Activated effector memory CD4-positive, alpha-beta T cell treated with anti-CD3 and anti-CD28 coated beads, Interleukin-2, amount 50 U/mL, for 16 hours (primary cell): ENCODE data around the gene LCTL.
"Not testable (repeated sequence)": the region's sequence is repeated elsewhere in the genome, so short reads cannot be mapped to it uniquely, and the experiment has no call there.

Source experiments
- DNase-seq: peaks from one replicate; pipeline ENCODE4 v3.0.0-alpha.2; 2020

LCTL gene

GRCh38 chr15:66590435-66590834, 24.6 kb upstream of the LCTL start:
- DNase-seq: no peak

DNA sequence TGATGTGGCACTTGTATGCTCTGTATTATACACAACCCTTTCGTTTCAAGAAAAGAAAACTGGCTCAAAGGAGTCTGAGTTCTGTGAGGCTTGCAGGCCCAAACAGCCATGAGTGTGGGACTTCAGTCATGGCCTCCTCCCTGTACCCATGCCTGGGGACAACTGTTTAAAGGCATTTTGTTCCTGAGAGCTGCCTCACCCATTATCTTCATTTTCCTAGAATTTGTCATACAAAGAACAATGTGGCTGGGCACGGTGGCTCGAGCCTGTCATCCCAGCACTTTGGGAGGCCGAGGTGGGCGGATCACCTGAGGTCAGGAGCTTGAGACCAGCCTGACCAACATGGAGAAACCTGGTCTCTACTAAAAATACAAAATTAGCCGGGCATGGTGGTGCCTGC, 23.6 kb upstream of the LCTL start:
- not testable (repeated sequence) for DNase-seq

- DNase-seq: no peak
Observed at GRCh38 chr15:66588971-66589370, 23.2 kb upstream of the LCTL start.

GRCh38 chr15:66588537-66588936, 22.7 kb upstream of the LCTL start:
- no peak for DNase-seq

- DNase-seq: no peak
Observed at GRCh38 chr15:66587749-66588148, 22.0 kb upstream of the LCTL start.

GRCh38 chr15:66587020-66587419, 21.2 kb upstream of the LCTL start:
- no peak for DNase-seq

GRCh38 chr15:66586155-66586976, 20.6 kb upstream of the LCTL start:
- no peak for DNase-seq

GRCh38 chr15:66581972-66582537, 16.3 kb upstream of the LCTL start:
- no peak for DNase-seq

GRCh38 chr15:66580643-66581042, 14.8 kb upstream of the LCTL start:
- no peak for DNase-seq

DNA sequence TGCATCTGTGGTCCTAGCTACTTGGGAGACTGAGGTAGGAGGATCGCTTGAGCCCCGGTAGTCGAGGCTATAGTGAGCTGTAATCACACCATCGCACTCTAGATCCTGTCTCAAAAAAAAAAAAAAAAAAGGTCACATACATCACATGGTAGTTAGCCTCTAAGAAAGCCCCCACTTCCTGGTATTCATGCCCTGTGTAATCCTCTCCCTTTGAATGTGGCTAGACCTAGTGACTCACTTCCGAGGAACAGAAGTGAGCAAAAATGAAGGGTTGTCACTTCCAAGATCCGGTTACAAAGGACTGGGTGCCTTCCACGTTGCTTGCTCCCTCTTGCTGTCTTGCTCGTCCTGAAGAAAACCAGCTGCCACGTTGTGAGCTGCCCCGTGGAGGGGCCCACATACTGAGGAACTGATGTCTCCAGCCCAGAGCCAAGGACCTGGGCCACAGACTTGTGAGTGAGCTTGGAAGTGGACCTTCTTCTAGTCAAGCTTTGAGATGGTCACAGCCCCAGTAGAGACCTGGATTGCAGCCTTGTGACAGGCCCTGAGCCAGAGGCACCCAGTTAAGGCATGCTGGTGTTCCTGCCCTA, 12.6 kb upstream of the LCTL start:
- DNase-seq: no peak

DNA sequence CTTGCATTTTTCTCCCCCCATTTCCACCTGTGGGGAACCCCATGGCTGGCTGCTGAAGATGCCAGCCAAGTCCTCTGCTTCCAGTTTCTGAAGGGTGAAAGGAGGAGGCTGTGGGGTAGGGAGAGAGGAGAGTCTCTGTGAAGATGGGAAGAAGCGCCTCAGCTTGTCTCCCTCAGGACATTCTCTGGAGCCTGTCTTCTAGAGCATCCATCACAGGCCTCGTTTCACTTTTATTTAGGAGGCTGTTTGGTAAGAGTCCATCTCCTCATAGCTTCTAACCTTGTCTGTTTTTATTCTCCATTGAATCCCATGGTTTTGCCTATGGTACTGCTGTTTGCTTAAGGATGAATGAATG, 8.8 kb upstream of the LCTL start:
- no peak for DNase-seq

GRCh38 chr15:66573719-66574595, 8.2 kb upstream of the LCTL start:
- DNase-seq: no peak

GRCh38 chr15:66573348-66573718, 7.5 kb upstream of the LCTL start:
- DNase-seq: no peak

GRCh38 chr15:66572146-66572545, 6.3 kb upstream of the LCTL start:
- DNase-seq: no peak

GRCh38 chr15:66570842-66571478, 5.2 kb upstream of the LCTL start:
- no peak for DNase-seq

DNA sequence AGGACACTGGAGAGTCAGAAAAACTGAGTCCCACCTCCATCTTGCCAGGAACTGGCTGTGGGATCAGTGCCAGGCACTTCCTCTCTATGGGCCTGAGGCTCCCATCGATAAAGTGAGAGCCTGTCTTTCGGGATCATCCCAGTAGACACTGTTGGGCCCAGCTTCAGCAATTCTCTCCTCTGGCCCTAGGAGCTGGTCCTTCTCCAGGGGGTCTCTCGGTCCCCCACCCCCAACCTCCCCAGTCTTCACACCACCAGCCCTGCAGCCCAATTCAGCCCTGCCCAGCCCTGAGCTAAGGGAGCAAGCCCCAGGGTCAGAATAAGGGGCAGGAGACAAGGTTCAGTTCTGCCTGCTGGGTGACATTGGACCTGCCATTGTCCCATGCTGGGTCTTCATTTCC, 4.5 kb upstream of the LCTL start:
- DNase-seq: no peak

- no peak for DNase-seq
Observed at GRCh38 chr15:66569461-66570137, 3.8 kb upstream of the LCTL start.

DNA sequence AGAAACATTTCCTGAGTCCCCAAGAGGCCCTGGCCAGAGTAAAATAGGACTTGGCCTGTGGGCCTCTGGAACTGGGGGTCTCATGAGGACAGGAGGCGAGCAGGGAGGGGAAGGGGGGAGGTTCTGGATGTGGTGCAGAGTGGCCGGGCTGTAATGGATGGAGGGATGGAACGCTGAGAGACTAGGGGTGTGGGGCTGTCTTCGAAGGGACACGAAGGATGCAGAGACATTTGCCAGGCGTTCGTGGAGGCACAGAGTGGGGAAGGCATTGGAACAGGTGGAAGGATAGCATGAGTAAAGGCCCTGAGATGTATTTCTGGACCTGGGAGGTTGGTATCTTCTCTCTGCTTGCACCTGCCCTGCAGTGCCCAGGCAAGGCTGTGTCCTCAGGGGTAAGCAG, 2.1 kb upstream of the LCTL start:
- DNase-seq: no peak

DNA sequence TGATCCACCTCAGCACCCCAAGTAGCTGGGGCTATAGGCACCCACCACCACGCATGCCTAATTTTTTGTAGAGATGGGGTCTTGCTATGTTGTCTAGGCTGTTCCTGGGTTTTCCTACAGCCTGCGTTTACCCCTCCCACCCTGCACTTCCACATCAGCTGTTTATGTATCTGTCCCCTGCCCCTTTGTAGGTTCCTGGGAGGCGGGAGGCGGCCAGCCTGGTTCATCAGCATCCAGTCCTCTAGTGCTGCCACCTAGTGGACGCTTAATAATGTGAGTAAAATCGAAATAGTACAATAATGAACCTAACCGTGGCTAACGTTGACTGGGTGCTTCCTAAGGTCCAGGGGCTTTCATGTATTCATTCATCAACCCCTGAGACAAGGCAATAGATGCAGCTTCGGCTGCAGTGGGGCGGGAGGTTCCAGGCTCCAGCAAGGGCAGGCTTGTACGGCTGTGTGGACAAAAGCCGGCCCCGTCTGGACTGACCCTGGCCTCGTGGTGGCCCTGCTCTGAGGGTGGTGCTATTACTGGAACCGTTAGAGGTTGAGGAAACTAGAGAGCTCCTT, 1.2 kb upstream of the LCTL start:
- DNase-seq: peak; percentile 74

- no peak for DNase-seq
Observed at GRCh38 chr15:66565141-66565641, 607 bp downstream of the LCTL start.

DNA sequence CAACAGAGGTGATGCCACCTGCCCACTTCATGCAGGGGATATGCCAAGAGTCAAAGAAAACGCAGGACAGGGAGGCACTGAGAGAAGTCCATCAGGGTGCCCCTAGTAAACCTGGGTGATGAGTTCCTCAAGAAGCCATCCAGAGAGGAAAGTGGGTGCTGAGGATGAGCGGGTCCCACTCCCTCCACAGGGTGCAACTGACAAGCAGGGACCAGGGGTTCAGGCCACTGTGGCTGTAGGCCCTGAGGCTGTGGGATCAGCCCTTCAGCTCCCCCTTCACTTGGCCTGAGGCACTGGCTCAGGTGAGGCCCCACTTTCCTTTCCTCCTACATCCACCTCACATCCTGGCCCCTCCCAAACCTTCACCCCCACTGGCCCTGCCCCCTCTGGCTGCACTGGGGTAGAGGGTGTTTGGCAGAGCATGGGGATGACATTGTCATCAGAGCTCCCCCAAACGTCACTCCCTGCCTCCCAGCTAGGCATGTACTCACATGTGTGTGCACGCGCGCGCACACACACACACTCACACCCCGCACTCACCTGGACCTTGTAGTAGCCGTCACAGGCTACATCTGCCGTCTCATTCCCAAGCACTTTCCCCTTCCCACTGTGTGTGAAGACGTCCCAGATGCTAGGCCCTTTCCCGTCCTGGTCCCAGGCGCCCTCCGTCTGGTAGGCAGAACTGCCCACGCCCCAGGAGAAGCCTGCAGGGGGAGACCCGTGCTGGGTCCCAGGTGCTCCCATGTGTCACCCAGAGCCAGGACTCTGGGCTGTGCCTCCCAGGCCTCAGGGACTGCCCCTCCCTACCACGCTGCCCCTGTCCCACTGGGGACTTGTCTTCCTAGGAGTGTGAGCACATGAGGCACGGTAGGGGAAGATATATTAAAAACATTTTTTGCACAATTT, 1.4 kb downstream of the LCTL start:
- DNase-seq: no peak
